HepG2 (cell line): ENCODE measurements around the gene ULBP2. TPM values are rescaled to one million over a fixed set of nuclear protein-coding genes. Genes with fewer than 3 reads are reported as not detected.

Experiments used
- EZH2 ChIP-seq: conservative IDR thresholded peaks from 2 replicates; pipeline ENCODE4 v1.6.1; 2012; ENCODE audit warnings: mild to moderate bottlenecking, low read depth, low read length, moderate library complexity
- HMGXB4 ChIP-seq, 2 experiments: sonication (generic) in 1 of 2; formaldehyde crosslinking in 1 of 2; IDR thresholded peaks; 2 replicates each; pipeline versions ENCODE4 v1.4.0 to v1.6.1; 2018 to 2020; ENCODE audit warnings: missing genetic modification reagents in 2 of 2, borderline replicate concordance in 1 of 2, low read depth in 1 of 2, mild to moderate bottlenecking in 1 of 2, missing biosample characterization in 1 of 2
- HNRNPLL ChIP-seq: fragments of 200-400 bp; formaldehyde crosslinking; IDR thresholded peaks from 2 replicates; pipeline ENCODE4 v1.6.1; 2017; ENCODE audit warnings: mild to moderate bottlenecking, low read depth, low read length; ENCODE audit not compliant: poor library complexity, severe bottlenecking
- IRF9 ChIP-seq: sonication (generic); formaldehyde crosslinking; IDR thresholded peaks from 2 replicates; pipeline ENCODE4 v1.8.0; 2022; ENCODE audit warnings: missing genetic modification reagents, mild to moderate bottlenecking, borderline replicate concordance
- KAT8 ChIP-seq: IDR thresholded peaks from 2 replicates; pipeline ENCODE4 v1.6.1; 2016; ENCODE audit warnings: missing genetic modification reagents, missing compliant biosample characterization
- NFYC ChIP-seq: IDR thresholded peaks from 2 replicates; pipeline ENCODE4 v1.6.1; 2016; ENCODE audit warnings: missing genetic modification reagents, missing compliant biosample characterization
- NONO ChIP-seq, 2 experiments: fragments of 450-650 bp in 1 of 2; sonication (generic) in 1 of 2; formaldehyde crosslinking in 1 of 2; IDR thresholded peaks in 1 of 2; conservative IDR thresholded peaks in 1 of 2; 2 replicates each; pipeline versions ENCODE4 v1.6.1 to v1.8.0; 2017 to 2022; ENCODE audit warnings: mild to moderate bottlenecking in 1 of 2, missing genetic modification reagents in 1 of 2, moderate library complexity in 1 of 2
- SSRP1 ChIP-seq: IDR thresholded peaks from 2 replicates; pipeline ENCODE4 v1.6.1; 2016; ENCODE audit warnings: control low read depth
- TBX2 ChIP-seq: sonication (generic); formaldehyde crosslinking; IDR thresholded peaks from 2 replicates; pipeline ENCODE4 v1.5.0; 2020; ENCODE audit warnings: missing genetic modification reagents, mild to moderate bottlenecking, borderline replicate concordance
- TFDP1 ChIP-seq: IDR thresholded peaks from 2 replicates; pipeline ENCODE4 v1.6.1; 2016; ENCODE audit warnings: missing compliant biosample characterization, missing genetic modification reagents, borderline replicate concordance
- ZBTB7A ChIP-seq: sonication (generic); formaldehyde crosslinking; IDR thresholded peaks from 2 replicates; pipeline ENCODE4 v1.8.0; 2022; ENCODE audit warnings: mild to moderate bottlenecking, missing genetic modification reagents
- ZNF142 ChIP-seq: sonication (generic); formaldehyde crosslinking; IDR thresholded peaks from 2 replicates; pipeline ENCODE4 v1.4.0; 2020; ENCODE audit warnings: missing genetic modification reagents
- ZNF337 ChIP-seq: sonication (generic); formaldehyde crosslinking; IDR thresholded peaks from 2 replicates; pipeline ENCODE4 v1.5.1; 2020; ENCODE audit warnings: missing genetic modification reagents, low read depth, mild to moderate bottlenecking, borderline replicate concordance
- ZNF619 ChIP-seq: sonication (generic); formaldehyde crosslinking; IDR thresholded peaks from 2 replicates; pipeline ENCODE4 v1.4.0; 2020; ENCODE audit warnings: mild to moderate bottlenecking, missing genetic modification reagents
- ZNF839 ChIP-seq: sonication (generic); formaldehyde crosslinking; IDR thresholded peaks from 2 replicates; pipeline ENCODE4 v1.4.0; 2020; ENCODE audit warnings: missing genetic modification reagents, mild to moderate bottlenecking, borderline replicate concordance
- ZNF850 ChIP-seq: sonication (generic); formaldehyde crosslinking; conservative IDR thresholded peaks from 2 replicates; pipeline ENCODE4 v1.9.0; 2021; ENCODE audit warnings: mild to moderate bottlenecking, missing genetic modification reagents
- ZSCAN25 ChIP-seq: sonication (generic); formaldehyde crosslinking; IDR thresholded peaks from 2 replicates; pipeline ENCODE4 v1.8.0; 2022; ENCODE audit warnings: mild to moderate bottlenecking, missing genetic modification reagents
- ZSCAN29 ChIP-seq: sonication (generic); formaldehyde crosslinking; conservative IDR thresholded peaks from 2 replicates; pipeline ENCODE4 v1.4.0; 2020; ENCODE audit warnings: mild to moderate bottlenecking, missing genetic modification reagents
- polyA plus RNA-seq, 8 experiments: library from polyadenylated mRNA; depleted of rRNA in 3 of 8; stranded (reverse) in 7 of 8; unstranded in 1 of 8; fragments of >200 nt; fragmentation: Illumina TruSeq in 4 of 8; extraction: Trizol in 4 of 8; gene quantifications; 2 replicates each; pipeline versions ENCODE4 v1.2.1 to v1.2.3, GENCODE V29; 2011 to 2016; ENCODE audit warnings: low read depth in 4 of 8, missing spikeins in 1 of 8, mixed read lengths in 1 of 8; ENCODE audit not compliant: insufficient read depth in 1 of 8
- total RNA-seq, 5 experiments: library from RNA; depleted of rRNA; stranded (reverse); fragments of >200 nt; fragmentation: Illumina TruSeq; extraction: Trizol; gene quantifications; 2 replicates each; pipeline ENCODE4 v1.2.3, GENCODE V29; 2016; ENCODE audit warnings: low read depth in 1 of 5

The ULBP2 gene
- total and polyA plus RNA-seq, 2 of the 13 experiments (the other 11 are each of a cell fraction or from before 2014, with no cell fraction given), result not detected

GRCh38 chr6:149925974-149926777, 15.6 kb upstream of the ULBP2 start (continued):
- TF ChIP-seq HNRNPLL (peak; percentile 67), ZSCAN25 (CRISPR knock-in tag) (peak; percentile 34; the same call in 1 of the 2 replicates), NONO (IDR thresholded peaks at IDR 0.05) (no peak), NONO (CRISPR knock-in tag; conservative IDR thresholded peaks at IDR 0.05) (peak; percentile 81; the same call in 1 of the 2 replicates), SSRP1 (CRISPR knock-in tag) (peak; percentile 81; the same call in 1 of the 2 replicates), KAT8 (CRISPR knock-in tag) (0 out of 2 replicates have a peak, but pooled peaks have one; percentile 37), TBX2 (CRISPR knock-in tag) (peak; percentile 46; the same call in 1 of the 2 replicates), ZNF337 (CRISPR knock-in tag) (no peak), ZNF850 (CRISPR knock-in tag) (0 out of 2 replicates have a peak, but pooled peaks have one; percentile 57), ZBTB7A (peak; percentile 81), ZNF839 (no peak), ZSCAN29 (CRISPR knock-in tag) (0 out of 2 replicates have a peak, but pooled peaks have one; percentile 42), NFYC (CRISPR knock-in tag) (no peak), EZH2 (no peak), TFDP1 (CRISPR knock-in tag) (no peak), IRF9 (CRISPR knock-in tag) (no peak), ZNF619 (CRISPR knock-in tag) (0 out of 2 replicates have a peak, but pooled peaks have one; percentile 32), ZNF142 (no peak), HMGXB4 (CRISPR knock-in tag; IDR thresholded peaks at IDR 0.05; ENCODE audit: borderline replicate concordance in 1 of 2, low read depth in 1 of 2) (peak; percentile 94 to 98)
